ENCODE measurements around the gene MVD.

The MVD gene

GRCh38 chr16:88639231-88640038, 23.5 kb downstream of the MVD start:
- DNase-seq, result no peak

GRCh38 chr16:88638323-88639230, 24.3 kb downstream of the MVD start, which contains the start of gene IL17C:
Gene IL17C, plus strand, starts transcription at chr16:88638572. Its CDS starts 70 bp downstream, at chr16:88638642.
- peak; percentile 30 for DNase-seq

GRCh38 chr16:88636488-88637265, 26.2 kb downstream of the MVD start:
- DNase-seq, result no peak

- no peak for DNase-seq
Measured at GRCh38 chr16:88635671-88636319, 27.1 kb downstream of the MVD start.

GRCh38 chr16:88634994-88635670, 27.8 kb downstream of the MVD start:
- no peak for DNase-seq

- peak; percentile 74 for DNase-seq
Measured at GRCh38 chr16:88634141-88634993, 28.5 kb downstream of the MVD start.

- DNase-seq, result peak; percentile 53
Measured at GRCh38 chr16:88633684-88634140, 29.2 kb downstream of the MVD start.

GRCh38 chr16:88632587-88632930, 30.3 kb downstream of the MVD start:
- no peak for DNase-seq

- DNase-seq, result no peak
Measured at GRCh38 chr16:88631920-88632586, 30.8 kb downstream of the MVD start.

GRCh38 chr16:88631384-88631783, 31.5 kb downstream of the MVD start:
- no peak for DNase-seq

- DNase-seq, result no peak
Measured at GRCh38 chr16:88630941-88631340, 31.9 kb downstream of the MVD start.

GRCh38 chr16:88630433-88630832, 32.5 kb downstream of the MVD start:
- no peak for DNase-seq

GRCh38 chr16:88629835-88630234, 33.1 kb downstream of the MVD start:
- no peak for DNase-seq

- DNase-seq, result no peak
Measured at GRCh38 chr16:88628512-88628974, 34.3 kb downstream of the MVD start.

GRCh38 chr16:88627531-88628411, 35.1 kb downstream of the MVD start:
- no peak for DNase-seq

- DNase-seq, result no peak
Measured at GRCh38 chr16:88626646-88627045, 36.2 kb downstream of the MVD start.

GRCh38 chr16:88624977-88625576, 37.8 kb downstream of the MVD start:
- no peak for DNase-seq

- no peak for DNase-seq
Measured at GRCh38 chr16:88624481-88624880, 38.4 kb downstream of the MVD start.

GRCh38 chr16:88623858-88624257, 39.0 kb downstream of the MVD start:
- DNase-seq, result no peak
